ENCODE results near the gene FMN1. TPM values are rescaled to one million over a fixed set of nuclear protein-coding genes. Genes with fewer than 3 reads are reported as not detected.
A peak's percentile ranks its signal among the peaks of the same experiment; 100 is the strongest.

FMN1 gene
- total and polyA plus RNA-seq, 7 donors: 0.21 to 20.0 (median 2.5) TPM

DNA sequence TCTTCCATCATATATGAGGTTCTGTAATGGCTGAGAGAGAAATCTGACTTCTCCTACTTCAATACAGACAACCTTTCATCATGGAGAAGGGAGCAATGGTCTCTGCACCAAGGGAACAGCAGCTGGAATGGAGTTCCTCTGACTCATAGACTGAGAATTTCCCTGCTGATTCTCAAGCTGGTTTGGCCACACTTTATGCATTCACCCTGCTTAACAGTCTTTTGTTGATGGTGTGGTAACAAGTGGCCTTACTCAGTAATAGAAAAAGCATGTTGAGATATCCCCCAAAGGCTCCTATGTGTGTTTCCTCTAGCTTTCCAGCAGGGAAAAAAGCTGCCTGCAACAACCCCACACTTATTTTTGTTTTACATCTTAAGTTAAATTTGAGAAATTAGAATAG is 338.6 kb downstream of the FMN1 start:
- H3K36me3 ChIP-seq (ENCODE audit: insufficient read depth in 1 of 2, low read depth in 1 of 2): no peaks in the 10 kb centered on the region
- intact Hi-C loops (cut with DNase I): no loop called here
- H3K4me1 ChIP-seq: no peaks in the 10 kb centered on the region
- no peak for DNase-seq
- H3K27me3 ChIP-seq (ENCODE audit: insufficient read depth in 3 of 3, low read length in 2 of 3): no peaks in the 10 kb centered on the region
- TF ChIP-seq, protein P1, sequence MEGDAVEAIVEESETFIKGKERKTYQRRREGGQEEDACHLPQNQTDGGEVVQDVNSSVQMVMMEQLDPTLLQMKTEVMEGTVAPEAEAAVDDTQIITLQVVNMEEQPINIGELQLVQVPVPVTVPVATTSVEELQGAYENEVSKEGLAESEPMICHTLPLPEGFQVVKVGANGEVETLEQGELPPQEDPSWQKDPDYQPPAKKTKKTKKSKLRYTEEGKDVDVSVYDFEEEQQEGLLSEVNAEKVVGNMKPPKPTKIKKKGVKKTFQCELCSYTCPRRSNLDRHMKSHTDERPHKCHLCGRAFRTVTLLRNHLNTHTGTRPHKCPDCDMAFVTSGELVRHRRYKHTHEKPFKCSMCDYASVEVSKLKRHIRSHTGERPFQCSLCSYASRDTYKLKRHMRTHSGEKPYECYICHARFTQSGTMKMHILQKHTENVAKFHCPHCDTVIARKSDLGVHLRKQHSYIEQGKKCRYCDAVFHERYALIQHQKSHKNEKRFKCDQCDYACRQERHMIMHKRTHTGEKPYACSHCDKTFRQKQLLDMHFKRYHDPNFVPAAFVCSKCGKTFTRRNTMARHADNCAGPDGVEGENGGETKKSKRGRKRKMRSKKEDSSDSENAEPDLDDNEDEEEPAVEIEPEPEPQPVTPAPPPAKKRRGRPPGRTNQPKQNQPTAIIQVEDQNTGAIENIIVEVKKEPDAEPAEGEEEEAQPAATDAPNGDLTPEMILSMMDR (IDR thresholded peaks at IDR 0.05): no peak
- no peaks in the 10 kb centered on the region for H3K9me3 ChIP-seq
- ATAC-seq: peak; percentile 51 to 82 (median 64)
- no peak overlapping the region for H3K27ac ChIP-seq
- H3K4me3 ChIP-seq: no peak overlapping the region

DNA sequence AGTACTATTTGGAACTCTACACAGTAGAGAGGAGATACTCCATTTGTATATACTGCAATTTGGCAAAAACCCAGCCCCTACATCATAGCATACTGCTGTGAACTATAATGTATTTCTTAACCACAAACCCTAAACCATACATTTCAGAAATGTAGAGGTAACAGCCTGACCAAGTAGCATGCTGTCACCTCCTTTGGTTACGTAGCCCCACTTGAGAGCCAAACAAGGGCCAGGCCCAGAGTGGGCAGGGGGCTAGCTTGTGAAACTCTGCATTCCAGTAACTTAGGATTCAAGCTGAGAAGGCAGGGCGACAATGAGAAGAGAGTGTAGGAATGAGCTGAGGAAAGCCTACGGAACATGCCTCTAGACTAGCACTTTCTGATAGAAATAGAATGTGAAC is 340.9 kb downstream of the FMN1 start:
- TF ChIP-seq, protein P1 (IDR thresholded peaks at IDR 0.05): no peak
- H3K9me3 ChIP-seq: no peaks in the 10 kb centered on the region
- no peak overlapping the region for H3K4me3 ChIP-seq
- WGBS, 3 donors: 97 to 99% (median 98%) methylated on average over 3 of the region's 3 CpGs
- intact Hi-C loops (cut with DNase I): no loop called here
- DNase-seq (no peak), ATAC-seq (no peak)
- H3K4me1 ChIP-seq: no peaks in the 10 kb centered on the region
- no peaks in the 10 kb centered on the region for H3K27me3 ChIP-seq (ENCODE audit: insufficient read depth in 3 of 3, low read length in 2 of 3)
- H3K36me3 ChIP-seq (ENCODE audit: insufficient read depth in 1 of 2, low read depth in 1 of 2): no peaks in the 10 kb centered on the region
- no peak overlapping the region for H3K27ac ChIP-seq

DNA sequence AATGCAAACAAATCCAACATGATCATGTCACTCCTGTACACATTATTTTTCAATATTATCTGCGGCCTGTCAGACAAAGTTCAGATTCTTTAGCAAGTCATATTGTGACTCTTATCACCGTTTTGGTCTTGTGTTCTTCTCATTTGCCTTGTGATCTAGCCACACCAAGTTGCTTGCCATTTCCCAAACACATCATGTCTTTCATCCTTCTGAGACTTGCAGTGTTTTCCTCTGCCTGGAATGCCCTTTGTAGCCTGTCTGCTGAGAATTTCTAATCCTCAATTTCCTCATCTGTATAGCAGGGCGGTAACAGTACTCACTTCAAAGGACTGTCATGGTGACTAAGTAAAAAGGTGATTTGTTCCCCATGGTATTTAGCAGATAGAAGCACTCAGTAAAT is 341.7 kb downstream of the FMN1 start:
- Histone ChIP-seq H3K27me3 (ENCODE audit: insufficient read depth in 3 of 3, low read length in 2 of 3) (no peaks in the 10 kb centered on the region), H3K9me3 (no peaks in the 10 kb centered on the region), H3K4me1 (no peaks in the 10 kb centered on the region), H3K36me3 (ENCODE audit: insufficient read depth in 1 of 2, low read depth in 1 of 2) (no peaks in the 10 kb centered on the region), H3K4me3 (no peak overlapping the region), H3K27ac (no peak overlapping the region)
- ATAC-seq (no peak), DNase-seq (no peak)
- intact Hi-C loops (cut with DNase I): no loop called here
- TF ChIP-seq, protein P1 (IDR thresholded peaks at IDR 0.05): no peak
- WGBS, 3 donors: 78 to 84% (median 82%) methylated on average over 3 of the region's 3 CpGs

DNA sequence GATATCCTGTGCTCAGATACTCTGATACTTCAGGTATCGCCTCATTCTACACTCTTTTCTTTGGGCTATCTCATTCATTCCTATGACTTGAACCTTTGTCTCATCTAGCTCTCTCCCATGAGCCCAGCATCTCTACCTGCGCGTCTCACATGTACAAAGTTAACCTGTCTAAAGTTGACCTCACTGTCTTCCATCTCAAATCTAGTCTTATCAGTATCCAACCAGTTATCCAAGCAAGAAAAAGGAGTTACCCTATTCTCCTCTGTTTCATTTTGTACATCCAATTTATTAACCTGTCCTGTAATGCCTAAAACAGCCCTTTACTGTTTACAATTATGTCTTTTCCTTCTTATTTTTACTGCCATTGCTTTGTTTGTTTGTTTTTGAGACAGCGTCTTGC is 342.5 kb downstream of the FMN1 start:
- Histone ChIP-seq H3K4me1 (no peaks in the 10 kb centered on the region), H3K4me3 (no peak overlapping the region), H3K27me3 (ENCODE audit: insufficient read depth in 3 of 3, low read length in 2 of 3) (no peaks in the 10 kb centered on the region), H3K36me3 (ENCODE audit: insufficient read depth in 1 of 2, low read depth in 1 of 2) (no peaks in the 10 kb centered on the region), H3K27ac (no peak overlapping the region), H3K9me3 (no peaks in the 10 kb centered on the region)
- 96 to 99% (median 97%) methylated on average over 4 of the region's 4 CpGs for WGBS, 3 donors
- DNase-seq (no peak), ATAC-seq (no peak)
- TF ChIP-seq, protein P1 (IDR thresholded peaks at IDR 0.05): no peak
- intact Hi-C loops (cut with DNase I): no loop called here

DNA sequence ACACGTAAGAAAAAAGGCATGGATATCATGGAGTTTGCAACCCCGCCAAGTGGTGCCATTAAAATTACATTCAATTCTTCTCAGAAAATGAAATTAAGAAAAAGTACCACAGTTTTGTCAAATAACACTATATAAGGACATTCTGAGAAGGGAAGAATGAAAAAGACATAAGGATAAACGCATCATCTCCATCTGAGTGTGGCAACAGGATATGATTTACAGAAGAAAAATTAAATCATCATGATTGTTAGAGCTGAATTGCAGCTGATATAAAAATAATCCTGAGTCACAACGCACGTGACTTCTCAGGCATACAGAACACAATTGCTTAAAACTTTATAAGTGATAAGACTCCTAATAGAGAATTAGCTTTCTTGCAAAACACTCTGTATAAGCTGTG is 342.9 kb downstream of the FMN1 start:
- DNase-seq (no peak), ATAC-seq (no peak)
- Histone ChIP-seq H3K27me3 (ENCODE audit: insufficient read depth in 3 of 3, low read length in 2 of 3) (no peaks in the 10 kb centered on the region), H3K27ac (no peak overlapping the region), H3K4me1 (no peaks in the 10 kb centered on the region), H3K4me3 (no peak overlapping the region), H3K9me3 (no peaks in the 10 kb centered on the region), H3K36me3 (ENCODE audit: insufficient read depth in 1 of 2, low read depth in 1 of 2) (no peaks in the 10 kb centered on the region)
- WGBS, 3 donors: 80 to 85% (median 84%) methylated on average over 5 of the region's 5 CpGs
- intact Hi-C loops (cut with DNase I): no loop called here
- TF ChIP-seq, protein P1 (IDR thresholded peaks at IDR 0.05): no peak

All from psoas muscle (tissue), 8 donors.